COR-L47 (cell line): ENCODE data around the gene LRRC41.
"Not testable (repeated sequence)": the region's sequence is repeated elsewhere in the genome, so short reads cannot be mapped to it uniquely, and the experiment has no call there.

Source experiments
- DNase-seq: peaks from one replicate; lab custom pipeline; 2025; lab: John Stamatoyannopoulos, UW

Gene LRRC41

GRCh38 chr1:46303038-46303871 lies at the start of gene LRRC41, which contains the start of gene UQCRH:
Gene LRRC41, minus strand, starts transcription at chr1:46303616. Its CDS starts 294 bp downstream, at chr1:46303322.
Gene UQCRH, plus strand, starts transcription at chr1:46303698. Its CDS starts 69 bp downstream, at chr1:46303767.
- peak; percentile 82 for DNase-seq

- no peak for DNase-seq
Measured at GRCh38 chr1:46352363-46352762, 48.9 kb upstream of the LRRC41 start.

GRCh38 chr1:46345281-46345680 lies 41.9 kb upstream of the LRRC41 start:
- DNase-seq: no peak

GRCh38 chr1:46344481-46344880 lies 41.1 kb upstream of the LRRC41 start:
- no peak for DNase-seq

- no peak for DNase-seq
Measured at GRCh38 chr1:46343705-46344104, 40.3 kb upstream of the LRRC41 start.

- DNase-seq: no peak
Measured at GRCh38 chr1:46343351-46343695, 39.9 kb upstream of the LRRC41 start.

GRCh38 chr1:46342677-46343350 lies 39.4 kb upstream of the LRRC41 start:
- no peak for DNase-seq

GRCh38 chr1:46342084-46342656 lies 38.8 kb upstream of the LRRC41 start:
- no peak for DNase-seq

GRCh38 chr1:46341222-46342083 lies 38.0 kb upstream of the LRRC41 start:
- no peak for DNase-seq

GRCh38 chr1:46340404-46341221 lies 37.2 kb upstream of the LRRC41 start, which contains the start of gene NSUN4:
Gene NSUN4, plus strand, starts transcription at chr1:46340807. Its CDS starts 20 bp downstream, at chr1:46340827.
- DNase-seq: peak; percentile 79

GRCh38 chr1:46337409-46337808 lies 34.0 kb upstream of the LRRC41 start:
- DNase-seq: not testable (repeated sequence)

- DNase-seq: no peak
Measured at GRCh38 chr1:46335081-46335480, 31.7 kb upstream of the LRRC41 start.

GRCh38 chr1:46334030-46334384 lies 30.6 kb upstream of the LRRC41 start:
- no peak for DNase-seq

GRCh38 chr1:46333300-46334029 lies 30.0 kb upstream of the LRRC41 start:
- peak; percentile 23 for DNase-seq

- DNase-seq: not testable (repeated sequence)
Measured at GRCh38 chr1:46331786-46332540, 28.5 kb upstream of the LRRC41 start.

GRCh38 chr1:46330381-46330780 lies 27.0 kb upstream of the LRRC41 start:
- not testable (repeated sequence) for DNase-seq

GRCh38 chr1:46329807-46330206 lies 26.4 kb upstream of the LRRC41 start:
- not testable (repeated sequence) for DNase-seq

- DNase-seq: not testable (repeated sequence)
Measured at GRCh38 chr1:46328182-46328581, 24.8 kb upstream of the LRRC41 start.

GRCh38 chr1:46325285-46326076 lies 22.1 kb upstream of the LRRC41 start:
- DNase-seq: not testable (repeated sequence)
